HepG2 (cell line): ENCODE results near the gene RGS14. TPM values are rescaled to one million over a fixed set of nuclear protein-coding genes. Genes with fewer than 3 reads are reported as not detected.
A peak's percentile ranks its signal among the peaks of the same experiment; 100 is the strongest.

ENCODE experiments used
- ARID5B ChIP-seq: IDR thresholded peaks from 2 replicates; pipeline ENCODE4 v1.4.0; 2020; ENCODE audit warnings: mild to moderate bottlenecking, missing genetic modification reagents
- E2F5 ChIP-seq: sonication (generic); formaldehyde crosslinking; conservative IDR thresholded peaks from 2 replicates; pipeline ENCODE4 v1.4.0; 2020; ENCODE audit warnings: missing genetic modification reagents
- GATAD2A ChIP-seq: IDR thresholded peaks from 2 replicates; pipeline ENCODE4 v1.6.1; 2016
- MAX ChIP-seq: IDR thresholded peaks from 2 replicates; pipeline ENCODE4 v1.6.1; 2012; ENCODE audit warnings: inconsistent platforms
- MTF2 ChIP-seq: sonication (generic); formaldehyde crosslinking; IDR thresholded peaks from 2 replicates; pipeline ENCODE4 v1.5.0; 2020; ENCODE audit warnings: missing genetic modification reagents, borderline replicate concordance
- PHF8 ChIP-seq: sonication (generic); formaldehyde crosslinking; IDR thresholded peaks from 2 replicates; pipeline ENCODE4 v1.5.0; 2020; ENCODE audit warnings: missing genetic modification reagents
- PRPF4 ChIP-seq: fragments of 200-400 bp; formaldehyde crosslinking; IDR thresholded peaks from 2 replicates; pipeline ENCODE4 v1.6.1; 2016; ENCODE audit warnings: low read length, low read depth; ENCODE audit not compliant: poor library complexity, severe bottlenecking
- STAT5B ChIP-seq: sonication (generic); formaldehyde crosslinking; IDR thresholded peaks from 2 replicates; pipeline ENCODE4 v1.4.0; 2020; ENCODE audit warnings: missing genetic modification reagents
- ZNF484 ChIP-seq: sonication (generic); formaldehyde crosslinking; IDR thresholded peaks from 2 replicates; pipeline ENCODE4 v1.5.1; 2020; ENCODE audit warnings: mild to moderate bottlenecking, low read depth, missing genetic modification reagents, borderline replicate concordance
- ZNF724P ChIP-seq: sonication (generic); formaldehyde crosslinking; IDR thresholded peaks from 2 replicates; pipeline ENCODE4 v1.8.0; 2022; ENCODE audit warnings: missing genetic modification reagents, borderline replicate concordance
- ZNF749 ChIP-seq: sonication (generic); formaldehyde crosslinking; IDR thresholded peaks from 2 replicates; pipeline ENCODE4 v1.8.0; 2022; ENCODE audit warnings: mild to moderate bottlenecking, missing genetic modification reagents, moderate library complexity, borderline replicate concordance
- ZSCAN25 ChIP-seq: sonication (generic); formaldehyde crosslinking; IDR thresholded peaks from 2 replicates; pipeline ENCODE4 v1.8.0; 2022; ENCODE audit warnings: mild to moderate bottlenecking, missing genetic modification reagents
- polyA plus RNA-seq, 8 experiments: library from polyadenylated mRNA; depleted of rRNA in 3 of 8; stranded (reverse) in 7 of 8; unstranded in 1 of 8; fragments of >200 nt; fragmentation: Illumina TruSeq in 4 of 8; extraction: Trizol in 4 of 8; gene quantifications; 2 replicates each; pipeline versions ENCODE4 v1.2.1 to v1.2.3, GENCODE V29; 2011 to 2016; ENCODE audit warnings: low read depth in 4 of 8, missing spikeins in 1 of 8, mixed read lengths in 1 of 8; ENCODE audit not compliant: insufficient read depth in 1 of 8
- total RNA-seq, 5 experiments: library from RNA; depleted of rRNA; stranded (reverse); fragments of >200 nt; fragmentation: Illumina TruSeq; extraction: Trizol; gene quantifications; 2 replicates each; pipeline ENCODE4 v1.2.3, GENCODE V29; 2016; ENCODE audit warnings: low read depth in 1 of 5
- TF ChIP-seq, protein P1 (sequence below): sonication (generic); formaldehyde crosslinking; IDR thresholded peaks from 2 replicates; pipeline ENCODE4 v1.4.0; 2020; ENCODE audit warnings: missing genetic modification reagents, borderline replicate concordance
- TF ChIP-seq, protein P2 (sequence below): sonication (generic); formaldehyde crosslinking; IDR thresholded peaks from 2 replicates; pipeline ENCODE4 v1.8.1; 2023; ENCODE audit warnings: mild to moderate bottlenecking, missing genetic modification reagents
- TF ChIP-seq, protein P3 (sequence below): sonication (generic); formaldehyde crosslinking; IDR thresholded peaks from 2 replicates; pipeline ENCODE4 v1.8.1; 2022; ENCODE audit warnings: low read depth, mild to moderate bottlenecking, missing genetic modification reagents

The RGS14 gene
- total and polyA plus RNA-seq, 2 of the 13 experiments (the other 11 are each of a cell fraction or from before 2014, with no cell fraction given) = 11.1 to 17.2 TPM

GRCh38 chr5:177366528-177367322 lies 9.0 kb downstream of the RGS14 start (continued):
- peak; percentile 24; the same call in 1 of the 2 replicates for TF ChIP-seq ARID5B (CRISPR knock-in tag)
- TF ChIP-seq, protein P1, sequence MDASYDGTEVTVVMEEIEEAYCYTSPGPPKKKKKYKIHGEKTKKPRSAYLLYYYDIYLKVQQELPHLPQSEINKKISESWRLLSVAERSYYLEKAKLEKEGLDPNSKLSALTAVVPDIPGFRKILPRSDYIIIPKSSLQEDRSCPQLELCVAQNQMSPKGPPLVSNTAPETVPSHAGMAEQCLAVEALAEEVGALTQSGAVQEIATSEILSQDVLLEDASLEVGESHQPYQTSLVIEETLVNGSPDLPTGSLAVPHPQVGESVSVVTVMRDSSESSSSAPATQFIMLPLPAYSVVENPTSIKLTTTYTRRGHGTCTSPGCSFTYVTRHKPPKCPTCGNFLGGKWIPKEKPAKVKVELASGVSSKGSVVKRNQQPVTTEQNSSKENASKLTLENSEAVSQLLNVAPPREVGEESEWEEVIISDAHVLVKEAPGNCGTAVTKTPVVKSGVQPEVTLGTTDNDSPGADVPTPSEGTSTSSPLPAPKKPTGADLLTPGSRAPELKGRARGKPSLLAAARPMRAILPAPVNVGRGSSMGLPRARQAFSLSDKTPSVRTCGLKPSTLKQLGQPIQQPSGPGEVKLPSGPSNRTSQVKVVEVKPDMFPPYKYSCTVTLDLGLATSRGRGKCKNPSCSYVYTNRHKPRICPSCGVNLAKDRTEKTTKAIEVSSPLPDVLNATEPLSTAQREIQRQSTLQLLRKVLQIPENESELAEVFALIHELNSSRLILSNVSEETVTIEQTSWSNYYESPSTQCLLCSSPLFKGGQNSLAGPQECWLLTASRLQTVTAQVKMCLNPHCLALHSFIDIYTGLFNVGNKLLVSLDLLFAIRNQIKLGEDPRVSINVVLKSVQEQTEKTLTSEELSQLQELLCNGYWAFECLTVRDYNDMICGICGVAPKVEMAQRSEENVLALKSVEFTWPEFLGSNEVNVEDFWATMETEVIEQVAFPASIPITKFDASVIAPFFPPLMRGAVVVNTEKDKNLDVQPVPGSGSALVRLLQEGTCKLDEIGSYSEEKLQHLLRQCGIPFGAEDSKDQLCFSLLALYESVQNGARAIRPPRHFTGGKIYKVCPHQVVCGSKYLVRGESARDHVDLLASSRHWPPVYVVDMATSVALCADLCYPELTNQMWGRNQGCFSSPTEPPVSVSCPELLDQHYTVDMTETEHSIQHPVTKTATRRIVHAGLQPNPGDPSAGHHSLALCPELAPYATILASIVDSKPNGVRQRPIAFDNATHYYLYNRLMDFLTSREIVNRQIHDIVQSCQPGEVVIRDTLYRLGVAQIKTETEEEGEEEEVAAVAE (CRISPR knock-in tag) = peak; percentile 61; the same call in 1 of the 2 replicates
- no peak for TF ChIP-seq MTF2 (CRISPR knock-in tag)
- TF ChIP-seq ZNF724P = no peak
- TF ChIP-seq E2F5 (CRISPR knock-in tag) = no peak
- TF ChIP-seq MAX = 0 out of 2 replicates have a peak, but pooled peaks have one; percentile 27
- 0 out of 2 replicates have a peak, but pooled peaks have one; percentile 38 for TF ChIP-seq GATAD2A
- TF ChIP-seq STAT5B (CRISPR knock-in tag) = no peak
- TF ChIP-seq PHF8 (CRISPR knock-in tag) = peak; percentile 79
- no peak for TF ChIP-seq PRPF4
- TF ChIP-seq, protein P2, sequence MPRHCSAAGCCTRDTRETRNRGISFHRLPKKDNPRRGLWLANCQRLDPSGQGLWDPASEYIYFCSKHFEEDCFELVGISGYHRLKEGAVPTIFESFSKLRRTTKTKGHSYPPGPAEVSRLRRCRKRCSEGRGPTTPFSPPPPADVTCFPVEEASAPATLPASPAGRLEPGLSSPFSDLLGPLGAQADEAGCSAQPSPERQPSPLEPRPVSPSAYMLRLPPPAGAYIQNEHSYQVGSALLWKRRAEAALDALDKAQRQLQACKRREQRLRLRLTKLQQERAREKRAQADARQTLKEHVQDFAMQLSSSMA = no peak
- TF ChIP-seq ZNF749 (CRISPR knock-in tag) = no peak
- no peak for TF ChIP-seq ZNF484 (CRISPR knock-in tag)
- TF ChIP-seq ZSCAN25 (CRISPR knock-in tag) = no peak
- TF ChIP-seq, protein P3, sequence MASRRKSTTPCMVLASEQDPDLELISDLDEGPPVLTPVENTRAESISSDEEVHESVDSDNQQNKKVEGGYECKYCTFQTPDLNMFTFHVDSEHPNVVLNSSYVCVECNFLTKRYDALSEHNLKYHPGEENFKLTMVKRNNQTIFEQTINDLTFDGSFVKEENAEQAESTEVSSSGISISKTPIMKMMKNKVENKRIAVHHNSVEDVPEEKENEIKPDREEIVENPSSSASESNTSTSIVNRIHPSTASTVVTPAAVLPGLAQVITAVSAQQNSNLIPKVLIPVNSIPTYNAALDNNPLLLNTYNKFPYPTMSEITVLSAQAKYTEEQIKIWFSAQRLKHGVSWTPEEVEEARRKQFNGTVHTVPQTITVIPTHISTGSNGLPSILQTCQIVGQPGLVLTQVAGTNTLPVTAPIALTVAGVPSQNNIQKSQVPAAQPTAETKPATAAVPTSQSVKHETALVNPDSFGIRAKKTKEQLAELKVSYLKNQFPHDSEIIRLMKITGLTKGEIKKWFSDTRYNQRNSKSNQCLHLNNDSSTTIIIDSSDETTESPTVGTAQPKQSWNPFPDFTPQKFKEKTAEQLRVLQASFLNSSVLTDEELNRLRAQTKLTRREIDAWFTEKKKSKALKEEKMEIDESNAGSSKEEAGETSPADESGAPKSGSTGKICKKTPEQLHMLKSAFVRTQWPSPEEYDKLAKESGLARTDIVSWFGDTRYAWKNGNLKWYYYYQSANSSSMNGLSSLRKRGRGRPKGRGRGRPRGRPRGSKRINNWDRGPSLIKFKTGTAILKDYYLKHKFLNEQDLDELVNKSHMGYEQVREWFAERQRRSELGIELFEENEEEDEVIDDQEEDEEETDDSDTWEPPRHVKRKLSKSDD (CRISPR knock-in tag) = no peak
- TF ChIP-seq, all 625 proteins: peak for 110
